ENCODE data around the gene CINP.
"Not testable (repeated sequence)": the region's sequence is repeated elsewhere in the genome, so short reads cannot be mapped to it uniquely, and the experiment has no call there.

Gene CINP

GRCh38 chr14:102320671-102321455 lies 41.8 kb downstream of the CINP start:
- no peak for DNase-seq (ENCODE audit: low read depth)

DNA sequence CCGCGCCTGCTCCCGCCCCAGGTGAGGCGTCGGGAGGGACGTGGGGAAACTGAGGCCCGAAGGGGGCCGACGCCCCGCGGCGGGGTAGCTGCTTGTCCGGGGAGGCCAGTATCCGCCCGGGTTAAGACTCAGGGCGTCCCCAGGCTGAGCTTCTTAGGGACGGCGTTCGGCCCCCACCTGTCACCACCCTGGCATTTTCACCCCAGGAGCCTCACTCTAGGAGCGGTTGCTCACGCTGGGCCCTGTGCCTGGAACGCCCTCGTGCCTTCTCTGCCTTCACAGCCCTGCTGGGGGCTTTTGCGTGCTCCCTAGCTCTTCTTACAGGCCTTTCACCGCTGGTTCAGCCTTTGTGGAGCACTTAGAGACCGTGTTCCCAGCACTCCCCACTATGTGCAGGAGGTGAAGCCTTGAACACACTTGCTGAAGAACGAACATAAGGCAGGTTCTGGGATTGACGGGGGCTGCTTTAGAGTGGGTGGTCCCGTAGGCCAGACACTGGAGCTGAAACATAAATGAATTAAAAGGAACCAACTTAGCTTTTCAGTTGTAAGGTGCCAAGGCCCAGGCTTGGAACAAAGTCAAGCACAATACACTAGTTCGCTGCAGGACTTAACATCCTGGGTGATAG lies 42.5 kb downstream of the CINP start:
- peak; percentile 25 for DNase-seq (ENCODE audit: low read depth)

DNA sequence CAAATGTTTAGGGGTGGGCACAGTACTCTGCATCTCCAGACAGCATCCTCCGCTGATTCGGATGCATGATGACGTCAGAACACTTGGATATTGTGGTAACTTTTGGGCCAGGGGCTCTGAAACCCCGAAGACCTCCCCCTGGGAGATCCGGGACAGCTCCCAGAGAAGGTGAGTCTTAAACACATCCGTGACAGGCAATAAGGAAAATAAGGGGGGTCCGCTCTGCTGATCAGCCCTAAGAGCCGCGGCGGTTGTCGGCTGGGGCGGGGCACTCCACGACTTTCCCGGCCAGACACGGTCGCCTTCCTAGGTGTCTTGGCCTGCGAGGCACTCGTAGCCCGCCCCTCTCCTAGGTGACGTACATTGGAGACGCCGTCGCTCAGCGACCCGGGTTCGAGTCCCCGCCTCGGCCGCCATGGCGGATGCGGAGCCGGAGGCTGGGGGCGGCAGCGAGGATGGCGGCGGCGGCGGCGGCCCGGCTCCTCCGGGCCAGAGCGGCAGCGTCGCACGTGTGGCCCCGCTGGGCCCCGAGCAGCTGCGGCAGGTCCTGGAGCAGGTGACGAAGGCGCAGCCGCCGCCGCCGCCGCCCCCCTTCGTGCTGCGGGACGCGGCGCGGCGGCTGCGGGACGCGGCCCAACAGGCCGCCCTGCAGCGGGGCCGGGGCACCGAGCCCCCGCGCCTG lies 43.2 kb downstream of the CINP start, which contains the start of gene ZNF839:
Gene ZNF839, plus strand, starts transcription at position 396 of the 682 bp plus-strand sequence. Its CDS starts 20 bp downstream, at position 416.
- DNase-seq (ENCODE audit: low read depth): peak; percentile 84

DNA sequence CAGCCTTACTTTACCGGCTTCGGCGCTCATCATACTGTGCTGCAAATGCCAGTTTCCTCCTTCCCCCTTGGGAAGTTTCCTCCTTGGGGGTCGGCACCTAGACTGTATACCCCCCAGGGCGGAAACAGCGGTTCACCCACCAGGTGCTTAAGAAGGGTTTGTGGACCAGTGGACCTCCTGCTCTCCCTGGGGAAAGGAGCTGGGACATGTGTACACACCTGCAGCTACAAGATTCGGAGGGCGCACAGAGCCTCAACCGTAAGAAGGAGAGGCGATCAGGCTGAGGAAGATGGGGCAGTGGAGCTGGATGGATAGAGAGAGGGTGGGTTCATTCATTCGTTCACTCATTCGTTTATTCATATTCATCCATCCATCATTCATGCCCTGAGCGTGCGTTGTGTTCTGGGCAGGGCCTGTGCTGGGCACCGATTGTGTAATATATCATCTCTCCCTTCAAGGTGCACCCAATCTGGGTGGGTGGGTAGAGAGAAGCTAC lies 43.9 kb downstream of the CINP start:
- DNase-seq (ENCODE audit: low read depth): no peak

DNA sequence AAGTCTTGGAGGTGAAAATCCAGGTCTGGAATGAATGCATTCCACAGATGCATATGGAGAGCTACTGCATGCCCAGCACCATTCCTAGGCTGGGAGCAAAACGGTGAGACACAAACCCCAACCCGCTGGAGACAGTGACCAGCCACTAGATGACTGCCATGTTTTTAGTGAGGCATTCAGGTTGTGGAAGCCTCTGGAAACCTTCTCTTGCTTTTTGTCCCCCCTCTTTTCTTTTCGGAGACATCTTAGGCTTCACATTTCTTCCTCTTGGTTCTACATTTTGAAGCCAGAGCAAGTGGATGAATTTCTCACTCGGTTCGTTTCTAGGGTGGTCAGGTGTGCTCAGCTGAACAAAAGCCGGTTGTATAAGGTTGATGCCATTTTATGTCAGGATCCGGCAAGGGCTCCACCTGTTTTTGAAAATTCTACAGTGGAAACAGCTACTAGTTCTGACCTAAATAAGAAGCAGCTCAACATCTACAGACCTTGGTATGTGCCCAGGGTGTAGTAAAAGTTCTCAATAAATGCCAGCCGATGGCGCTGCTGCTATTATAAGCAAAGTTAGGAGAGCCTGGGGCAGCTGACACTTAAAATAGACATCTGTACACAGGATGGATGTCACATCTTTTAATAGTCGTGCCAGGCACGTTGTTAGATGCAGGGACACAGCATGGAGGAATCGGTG lies 45.0 kb downstream of the CINP start:
- DNase-seq (ENCODE audit: low read depth): no peak

DNA sequence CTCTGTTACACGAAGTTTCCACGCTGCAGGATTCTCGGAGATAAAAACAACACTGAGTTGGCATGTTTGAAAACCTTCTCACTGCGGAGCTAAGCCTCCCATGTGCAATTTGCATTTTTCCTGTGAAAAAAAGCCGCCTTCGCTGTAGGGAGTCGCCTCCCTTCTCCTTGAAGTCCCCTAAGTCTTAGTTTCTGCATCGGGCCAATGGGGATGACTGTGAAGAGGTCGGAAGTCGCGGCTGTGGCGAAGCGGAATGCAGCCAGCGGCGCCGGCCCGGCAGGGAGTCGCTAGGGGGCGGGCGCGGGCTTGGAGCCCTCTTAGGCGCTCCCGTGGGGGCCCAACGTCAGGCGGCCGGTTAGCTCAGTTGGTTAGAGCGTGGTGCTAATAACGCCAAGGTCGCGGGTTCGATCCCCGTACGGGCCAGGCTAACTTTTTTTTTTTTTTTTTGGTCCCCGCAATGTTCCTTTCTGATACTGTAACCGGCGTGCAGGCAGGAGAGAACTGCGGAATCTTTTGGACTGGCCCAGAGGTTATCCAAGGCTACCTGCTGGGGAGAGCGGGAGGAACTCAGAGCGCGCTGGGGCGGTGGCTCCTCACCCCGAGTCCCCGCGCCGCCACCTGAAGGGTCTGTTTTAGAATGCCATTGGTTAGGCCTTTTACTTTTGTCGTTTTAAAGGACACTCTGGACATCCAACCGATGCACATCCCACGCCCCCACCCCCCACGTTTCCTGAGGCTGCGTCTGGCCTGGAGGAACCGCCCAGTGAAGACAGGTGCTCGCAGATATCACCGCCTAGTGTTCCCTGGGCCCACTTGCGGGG lies 45.7 kb downstream of the CINP start:
- DNase-seq (ENCODE audit: low read depth): peak; percentile 86

GRCh38 chr14:102316338-102316742 lies 46.4 kb downstream of the CINP start:
- DNase-seq (ENCODE audit: low read depth): peak; percentile 36

DNA sequence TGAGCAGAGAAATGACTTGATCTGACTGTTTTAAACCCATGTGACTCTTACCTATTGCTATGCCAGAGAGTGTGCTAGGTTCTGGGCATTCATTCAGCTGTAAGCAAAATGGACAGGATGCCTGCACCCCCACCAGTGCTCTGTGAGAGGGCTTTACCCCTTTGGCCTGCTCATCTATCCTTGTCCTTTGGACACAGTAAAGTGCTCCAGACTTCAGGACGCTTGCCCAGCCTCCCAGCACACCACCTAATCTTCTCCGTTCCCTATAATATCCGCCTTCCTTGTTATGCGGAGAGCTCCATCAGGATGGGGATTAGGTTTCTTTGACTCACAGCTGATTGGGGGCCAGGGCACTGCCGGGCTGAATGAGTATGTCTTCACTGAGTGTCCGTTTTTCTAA lies 47.6 kb downstream of the CINP start:
- no peak for DNase-seq (ENCODE audit: low read depth)

DNA sequence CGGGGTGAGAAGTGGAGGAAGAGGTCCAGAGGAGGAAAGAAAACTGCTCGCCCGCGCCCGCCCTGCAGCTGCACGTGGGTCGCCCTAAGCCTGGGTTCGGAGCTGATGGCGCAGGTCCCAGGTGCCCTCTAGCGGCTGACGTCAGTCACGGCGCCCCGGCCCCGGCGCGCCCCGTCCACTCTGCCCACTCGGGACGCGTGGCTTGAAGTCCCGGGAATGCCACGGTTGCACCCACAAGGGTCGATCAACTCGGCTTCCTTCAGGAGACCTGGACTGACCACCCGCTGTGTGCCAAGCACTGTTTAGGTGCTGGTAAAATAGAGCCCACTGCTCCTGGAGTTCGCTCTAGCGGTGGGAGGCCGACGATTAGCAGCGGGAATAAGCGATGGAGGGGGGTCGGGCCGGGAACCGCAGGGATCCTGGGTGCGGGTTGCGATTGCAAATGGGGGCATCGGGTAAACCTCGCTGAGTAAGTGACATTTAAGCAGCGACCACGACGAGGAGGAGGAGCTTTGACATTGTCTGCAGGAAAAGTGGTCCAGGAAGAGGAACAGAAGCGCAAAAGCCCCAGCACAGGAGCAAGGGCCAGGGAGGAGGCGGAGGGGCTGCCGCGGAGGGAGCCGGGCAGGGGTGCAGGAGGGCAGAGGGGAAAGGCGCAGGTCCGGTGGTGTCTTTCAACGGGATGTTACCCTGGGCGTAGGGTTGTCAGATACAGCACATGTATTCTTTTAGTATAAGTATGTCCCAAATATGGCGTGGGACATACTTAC lies 48.3 kb downstream of the CINP start:
- peak; percentile 58 for DNase-seq (ENCODE audit: low read depth)

DNA sequence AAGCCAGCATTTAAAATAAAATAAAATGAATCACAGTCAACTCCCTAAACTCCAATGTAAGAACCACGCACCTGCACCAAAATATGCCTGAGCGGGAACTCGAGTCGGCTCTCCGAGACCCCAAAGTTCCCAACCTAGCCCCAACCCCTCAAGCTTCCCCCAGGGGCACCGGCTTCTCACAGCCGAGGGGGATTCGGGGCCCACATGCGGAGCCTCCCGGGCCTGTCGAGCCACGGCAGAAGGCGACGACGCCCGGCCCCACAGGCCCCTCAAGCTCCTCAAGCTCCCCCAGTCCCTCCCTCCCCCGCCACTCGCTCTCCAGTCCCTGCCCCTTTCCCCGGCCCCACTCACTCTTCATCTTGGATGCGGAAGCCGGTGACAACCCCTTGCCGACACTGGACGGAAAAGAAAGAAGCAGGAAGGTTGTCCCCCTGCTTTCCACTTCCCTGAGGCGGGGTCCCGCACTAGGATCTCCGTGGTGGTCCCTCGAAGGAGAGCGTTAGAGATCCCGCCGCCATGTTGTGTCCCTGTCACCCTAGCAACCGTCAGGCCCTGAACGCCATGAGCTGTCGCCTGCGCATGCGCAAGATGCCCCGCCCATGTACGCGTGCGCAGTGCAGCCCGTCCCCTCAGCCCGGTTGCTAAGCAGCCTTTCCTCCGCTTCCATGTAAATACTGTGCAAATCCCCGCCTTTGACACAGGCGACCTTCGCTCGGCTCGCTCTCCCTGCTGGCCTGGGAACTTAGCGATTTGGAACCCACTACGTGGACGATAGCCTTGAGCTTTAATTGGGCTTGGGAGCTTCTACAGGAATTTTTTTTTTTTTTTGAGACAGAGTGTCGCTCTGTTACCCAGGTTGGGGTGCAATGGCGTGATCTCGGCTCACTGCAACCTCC lies 57.8 kb downstream of the CINP start, which contains the start of gene MOK:
Gene MOK, minus strand, starts transcription at position 554 of the 896 bp plus-strand sequence. Its CDS starts 196 bp downstream, at position 358.
- DNase-seq (ENCODE audit: low read depth): peak; percentile 92

GRCh38 chr14:102303664-102304063 lies 59.0 kb downstream of the CINP start:
- no peak for DNase-seq (ENCODE audit: low read depth)

- DNase-seq (ENCODE audit: low read depth): not testable (repeated sequence)
These were observed 64.2 kb downstream of the CINP start for GRCh38 chr14:102298303-102299070.
